ENCODE measurements around the gene LZTS3.
"Not testable (repeated sequence)": the region's sequence is repeated elsewhere in the genome, so short reads cannot be mapped to it uniquely, and the experiment has no call there.

Gene LZTS3

DNA sequence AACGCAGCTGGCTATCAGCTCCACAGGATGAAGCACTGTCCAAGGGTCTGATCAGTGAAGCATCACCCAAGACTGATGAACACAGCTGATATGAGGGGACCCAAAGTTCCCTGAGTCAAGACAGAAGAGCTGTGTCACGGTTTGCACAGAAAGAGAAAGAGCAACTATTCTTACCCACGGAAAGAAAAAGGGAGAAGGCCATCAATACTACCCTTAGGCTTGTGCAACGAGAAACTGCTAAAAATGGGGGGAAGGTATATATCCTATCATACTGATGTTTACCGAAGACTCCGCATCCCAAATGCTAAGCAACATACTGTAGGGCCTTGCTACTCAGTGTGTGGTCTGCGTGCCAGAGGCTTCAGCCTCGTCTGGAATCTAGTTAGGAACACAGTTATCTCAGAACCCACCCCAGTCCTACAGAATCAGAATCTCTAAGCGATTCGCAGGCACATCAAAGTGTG lies 14.3 kb downstream of the LZTS3 start:
- peak; percentile 28 for DNase-seq
- in situ Hi-C loops (cut with HindIII; ENCODE audit: low pct_ligation_motif_present, low pct_unique_long_range_greater_than_20kb, low sequenced_read_pairs): no loop called here

DNA sequence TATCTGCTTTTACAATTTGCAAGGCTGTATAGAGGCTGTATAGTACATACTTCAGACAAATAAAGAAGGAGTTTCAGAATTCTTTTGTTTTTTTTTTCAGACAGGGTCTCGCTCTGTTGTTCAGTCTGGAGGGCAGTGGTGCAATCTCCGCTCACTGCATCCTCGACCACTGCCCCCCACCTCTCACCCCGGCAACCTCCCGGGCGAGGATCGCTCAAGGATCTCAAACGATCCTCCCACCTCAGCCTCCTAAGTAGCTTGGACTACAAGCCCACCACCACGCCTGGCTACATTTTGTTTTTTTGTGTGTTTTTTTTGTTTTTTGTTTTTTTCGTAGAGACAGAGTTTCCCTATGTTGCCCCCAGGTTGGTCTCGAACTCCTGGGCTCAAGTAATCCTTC lies 15.5 kb downstream of the LZTS3 start:
- no peak for DNase-seq
- in situ Hi-C loops (cut with HindIII; ENCODE audit: low pct_ligation_motif_present, low pct_unique_long_range_greater_than_20kb, low sequenced_read_pairs): no loop called here

DNA sequence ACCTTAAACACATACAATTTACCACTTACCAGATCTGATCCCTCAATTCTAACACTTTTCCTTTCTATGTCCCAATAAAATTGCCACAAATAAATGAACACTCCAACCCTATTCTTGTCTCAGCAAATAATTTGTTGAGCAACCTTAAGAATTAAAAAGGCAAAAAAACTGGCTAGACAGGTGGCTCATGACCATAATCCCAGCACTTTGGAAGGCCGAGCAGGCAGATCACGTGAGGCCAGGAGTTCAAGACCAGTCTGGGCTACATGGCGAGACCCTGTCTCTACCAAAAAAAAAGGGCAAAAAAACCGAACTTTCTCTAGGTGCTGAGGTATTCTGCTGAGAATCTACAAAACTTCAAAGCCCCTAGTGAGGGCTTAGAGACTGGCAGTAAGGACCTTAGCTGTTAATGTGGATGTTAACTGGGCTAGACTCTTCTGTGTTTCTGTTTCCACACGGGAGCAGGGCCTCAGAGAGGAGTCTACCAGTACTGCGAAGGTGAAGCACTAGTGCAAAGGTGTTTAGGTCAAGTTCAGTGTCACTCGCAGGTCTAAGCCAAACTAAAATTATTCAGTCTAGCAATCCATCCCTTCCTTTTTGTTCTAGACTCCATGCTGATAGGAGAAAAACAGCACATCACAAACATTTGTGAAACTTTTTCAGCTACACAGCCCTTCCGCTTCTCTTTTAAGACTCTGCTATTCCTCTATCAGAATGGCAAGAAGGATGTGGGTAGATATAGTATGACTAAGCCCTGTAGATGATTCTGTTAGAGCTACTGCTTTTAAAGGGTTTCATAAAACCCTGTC lies 16.3 kb downstream of the LZTS3 start:
- DNase-seq: no peak
- in situ Hi-C loops (cut with HindIII; ENCODE audit: low pct_ligation_motif_present, low pct_unique_long_range_greater_than_20kb, low sequenced_read_pairs): no loop called here

DNA sequence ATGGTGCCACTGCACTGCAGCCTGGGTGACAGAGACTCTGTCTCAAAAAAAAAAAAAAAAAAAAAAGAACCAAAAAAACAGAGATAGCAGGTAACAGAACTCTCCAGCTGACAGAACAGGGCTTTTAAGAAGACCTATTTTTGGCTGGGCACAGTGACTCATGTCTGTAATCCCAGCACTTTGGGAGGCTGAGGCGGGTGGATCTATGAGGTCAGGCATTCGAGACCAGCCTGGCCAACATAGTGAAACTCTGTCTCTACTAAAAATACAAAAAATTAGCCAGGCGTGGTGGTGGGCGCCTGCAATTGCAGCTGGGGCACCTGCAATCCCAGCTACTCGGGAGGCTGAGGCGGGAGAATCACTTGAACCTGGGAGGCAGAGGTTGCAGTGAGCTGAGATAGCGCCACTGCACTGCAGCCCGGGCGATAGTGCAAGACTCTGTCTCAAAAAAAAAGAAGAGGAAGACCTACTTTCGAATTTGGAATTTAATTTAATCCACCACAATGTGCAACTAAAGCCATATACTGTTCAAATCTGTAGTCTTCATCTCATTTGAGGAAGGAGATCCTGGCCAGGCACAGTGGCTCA lies 21.2 kb downstream of the LZTS3 start:
- in situ Hi-C loops (cut with HindIII; ENCODE audit: low pct_ligation_motif_present, low pct_unique_long_range_greater_than_20kb, low sequenced_read_pairs); DNase-seq: not testable (repeated sequence)

DNA sequence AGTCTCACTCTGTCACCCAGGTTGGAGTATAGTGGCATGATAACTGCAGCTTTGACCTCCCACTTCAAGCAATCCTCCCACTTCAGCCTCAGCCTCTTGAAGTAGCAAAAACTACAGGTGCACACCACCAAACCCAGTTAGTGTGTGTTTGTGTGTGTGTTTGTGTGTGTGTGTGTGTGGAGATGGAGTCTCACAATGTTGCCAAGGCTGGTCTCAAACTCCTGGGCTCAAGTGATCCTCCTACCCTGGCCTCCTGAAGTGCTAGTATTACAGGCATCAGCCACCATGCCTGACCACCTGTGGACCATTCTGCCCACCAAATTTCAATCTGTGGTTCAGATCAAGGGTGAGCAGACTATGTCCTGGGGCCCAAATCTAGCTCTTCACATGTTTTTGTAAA lies 22.4 kb downstream of the LZTS3 start:
- DNase-seq: no peak
- in situ Hi-C loops (cut with HindIII; ENCODE audit: low pct_ligation_motif_present, low pct_unique_long_range_greater_than_20kb, low sequenced_read_pairs): no loop called here

DNA sequence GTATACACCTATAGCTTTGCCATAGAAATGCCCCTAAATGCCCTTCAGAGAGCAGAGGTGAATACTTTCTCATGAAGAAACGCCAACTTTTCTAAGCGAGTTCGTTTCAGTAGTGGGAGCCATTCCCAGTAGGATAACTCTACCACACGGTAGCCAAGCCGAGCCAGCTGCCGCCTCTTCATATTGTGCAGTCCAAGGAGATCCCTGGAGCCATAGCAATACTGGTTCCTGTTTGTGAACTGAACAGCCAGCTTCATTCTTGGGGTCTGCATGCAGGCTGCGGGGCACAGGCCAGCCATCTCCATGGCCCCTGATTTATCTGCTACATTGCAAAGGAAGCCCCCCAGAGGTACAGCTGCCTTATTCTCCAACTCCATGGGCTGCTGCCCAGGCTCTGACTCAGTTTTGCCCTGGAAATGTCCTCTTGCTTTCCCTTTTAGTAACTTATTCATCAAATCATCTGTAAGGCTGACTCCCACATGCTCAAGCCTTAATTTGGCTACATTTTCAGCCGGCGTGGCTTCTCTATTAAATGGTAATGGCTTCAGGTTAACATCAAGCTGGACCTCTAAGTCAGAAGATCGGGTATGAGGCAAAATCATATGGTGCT lies 26.5 kb downstream of the LZTS3 start:
- peak; percentile 16 for DNase-seq
- in situ Hi-C loops (cut with HindIII; ENCODE audit: low pct_ligation_motif_present, low pct_unique_long_range_greater_than_20kb, low sequenced_read_pairs): no loop called here

DNA sequence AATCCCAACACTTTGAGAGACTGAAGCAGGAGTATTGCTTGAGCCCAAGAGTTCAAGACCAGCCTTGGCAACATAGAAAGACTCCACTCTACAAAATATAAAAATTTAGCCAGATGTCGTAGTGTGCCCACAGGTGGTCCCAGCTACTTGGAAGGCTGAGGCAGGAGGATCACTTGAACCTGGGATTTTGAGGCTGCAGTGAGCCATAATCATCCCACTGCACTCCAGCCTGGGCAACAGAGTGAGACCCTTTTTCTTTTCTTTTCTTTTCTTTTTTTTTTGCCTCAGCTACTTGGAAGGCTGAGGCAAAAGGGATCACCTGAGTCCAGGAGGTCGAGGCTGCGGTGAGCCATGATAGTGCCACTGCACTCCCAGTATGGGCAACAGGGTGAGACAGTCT lies 31.6 kb downstream of the LZTS3 start:
- in situ Hi-C loops (cut with HindIII; ENCODE audit: low pct_ligation_motif_present, low pct_unique_long_range_greater_than_20kb, low sequenced_read_pairs): no loop called here
- DNase-seq: no peak

DNA sequence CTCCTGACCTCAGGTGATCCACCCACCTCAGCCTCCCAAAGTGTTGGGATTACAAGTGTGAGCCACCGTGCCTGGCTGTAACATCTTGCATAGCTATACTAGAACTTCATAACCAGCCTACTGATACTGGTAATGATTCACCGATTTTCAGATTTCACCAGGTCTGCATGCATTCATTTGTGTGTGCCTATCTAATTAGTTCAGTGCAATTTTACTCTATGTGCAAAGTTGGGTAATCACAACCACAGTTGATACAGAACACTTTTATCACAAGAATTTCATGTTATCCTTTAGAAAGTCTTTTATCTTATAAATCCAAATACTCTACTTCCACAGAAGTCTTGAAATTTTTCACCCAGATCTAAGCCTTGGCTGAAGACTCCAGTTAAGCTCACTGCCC lies 35.9 kb downstream of the LZTS3 start:
- in situ Hi-C loops (cut with HindIII; ENCODE audit: low pct_ligation_motif_present, low pct_unique_long_range_greater_than_20kb, low sequenced_read_pairs): no loop called here
- no peak for DNase-seq

DNA sequence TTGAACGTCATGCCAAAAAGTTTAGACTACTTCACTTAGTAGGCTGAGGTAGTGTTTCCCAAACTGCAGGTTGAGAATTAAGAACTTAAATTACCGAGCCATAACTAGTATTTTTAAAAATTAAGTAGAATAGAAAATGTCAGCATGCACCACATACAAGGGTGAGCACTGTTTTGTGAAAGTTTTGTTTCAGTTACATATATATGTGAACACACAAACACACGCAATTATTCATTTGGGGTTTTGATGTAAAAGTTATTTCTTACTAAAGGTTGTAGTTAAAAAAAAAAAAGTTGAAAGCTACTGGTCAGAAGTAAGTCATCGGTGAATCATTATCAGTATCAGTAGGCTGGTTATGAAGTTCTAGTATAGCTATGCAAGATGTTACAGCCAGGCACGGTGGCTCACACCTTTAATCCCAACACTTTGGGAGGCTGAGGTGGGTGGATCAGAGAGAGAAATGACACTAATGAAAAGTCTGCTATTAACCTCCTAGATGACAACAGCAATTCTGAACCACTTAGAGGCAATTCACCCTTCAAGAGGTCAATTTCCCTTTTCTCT lies 37.8 kb downstream of the LZTS3 start:
- in situ Hi-C loops (cut with HindIII; ENCODE audit: low pct_ligation_motif_present, low pct_unique_long_range_greater_than_20kb, low sequenced_read_pairs): no loop called here
- DNase-seq: no peak

DNA sequence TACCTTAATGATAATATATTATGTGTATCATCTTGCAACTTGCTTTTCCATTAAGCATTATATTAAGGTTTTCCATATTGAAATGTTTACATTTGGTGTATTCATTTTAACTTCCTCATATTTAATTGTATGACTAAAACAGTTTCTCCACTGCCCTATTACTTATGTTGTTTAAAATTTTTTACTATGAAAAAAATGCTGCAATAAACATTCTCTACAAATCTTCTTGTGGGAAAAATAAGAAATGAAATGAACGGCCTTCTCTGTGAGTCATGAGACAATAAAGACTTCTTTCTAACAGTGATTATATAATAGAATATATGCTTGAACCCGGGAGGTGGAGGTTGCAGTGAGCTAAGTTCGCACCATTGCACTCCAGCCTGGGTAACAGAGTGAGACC lies 39.2 kb downstream of the LZTS3 start:
- DNase-seq: no peak
- in situ Hi-C loops (cut with HindIII; ENCODE audit: low pct_ligation_motif_present, low pct_unique_long_range_greater_than_20kb, low sequenced_read_pairs): no loop called here

DNA sequence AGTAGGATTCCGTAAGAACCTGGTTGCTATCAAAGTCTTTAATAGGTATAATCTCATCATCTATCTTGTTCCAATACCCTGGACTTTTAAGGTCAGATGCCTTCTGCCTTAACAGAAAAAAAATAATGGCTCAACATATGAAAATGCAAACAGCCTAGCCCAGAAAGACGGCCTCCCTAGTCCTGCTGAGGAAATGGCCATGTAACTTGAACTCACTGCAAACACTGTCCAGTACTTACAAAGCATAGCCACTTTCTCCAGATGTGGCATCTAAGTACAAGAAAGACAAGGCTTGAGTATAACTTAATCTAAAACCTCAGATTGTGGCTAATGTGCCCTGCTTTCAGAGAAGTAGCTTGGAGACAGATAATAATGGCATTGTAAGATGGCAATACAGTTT lies 40.2 kb downstream of the LZTS3 start:
- in situ Hi-C loops (cut with HindIII; ENCODE audit: low pct_ligation_motif_present, low pct_unique_long_range_greater_than_20kb, low sequenced_read_pairs): no loop called here
- no peak for DNase-seq

DNA sequence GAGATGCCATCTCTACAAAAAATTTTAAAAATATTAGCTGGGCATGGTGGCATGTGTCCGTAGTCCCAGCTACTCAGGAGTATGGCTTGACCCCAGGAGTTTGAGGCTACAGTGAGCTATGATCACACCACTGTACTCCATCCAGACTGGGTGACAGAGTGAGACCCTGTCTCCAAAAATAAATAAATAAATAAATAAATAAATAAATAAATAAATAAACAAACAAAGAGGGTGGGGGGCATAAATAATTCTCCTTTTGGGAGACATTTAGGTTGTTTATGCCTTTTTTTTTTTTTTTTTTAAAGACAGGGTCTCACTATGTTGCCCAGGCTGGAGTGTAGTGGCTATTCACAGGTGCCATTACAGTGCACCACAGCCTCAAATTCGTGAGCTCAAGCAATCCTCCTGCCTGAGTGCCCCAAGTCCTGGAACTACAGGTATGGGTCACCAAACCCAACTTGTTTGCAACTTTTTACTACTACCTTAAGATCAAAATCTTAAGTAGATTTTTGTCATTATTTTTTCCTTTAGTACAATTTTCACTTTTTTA lies 43.2 kb downstream of the LZTS3 start:
- in situ Hi-C loops (cut with HindIII; ENCODE audit: low pct_ligation_motif_present, low pct_unique_long_range_greater_than_20kb, low sequenced_read_pairs): no loop called here
- DNase-seq: no peak

DNA sequence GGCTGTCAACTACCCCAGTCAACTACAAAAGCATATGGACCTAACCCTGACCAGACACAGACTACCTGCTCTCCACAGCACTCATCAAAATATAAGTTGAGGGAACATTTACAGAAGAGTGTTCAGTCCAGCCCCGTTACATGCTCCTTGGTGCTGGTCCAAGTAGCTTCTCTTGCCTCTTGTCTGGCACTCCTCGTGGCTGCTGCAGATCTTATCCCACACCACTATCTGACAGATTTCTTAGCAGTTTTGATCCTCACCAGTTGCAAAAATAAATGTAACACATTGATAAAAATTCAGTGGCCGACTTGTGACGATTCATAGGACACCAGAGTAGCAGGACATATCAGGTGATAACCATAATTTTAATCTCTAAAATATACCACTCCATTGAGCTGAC lies 44.3 kb downstream of the LZTS3 start:
- in situ Hi-C loops (cut with HindIII; ENCODE audit: low pct_ligation_motif_present, low pct_unique_long_range_greater_than_20kb, low sequenced_read_pairs): no loop called here
- DNase-seq: no peak

DNA sequence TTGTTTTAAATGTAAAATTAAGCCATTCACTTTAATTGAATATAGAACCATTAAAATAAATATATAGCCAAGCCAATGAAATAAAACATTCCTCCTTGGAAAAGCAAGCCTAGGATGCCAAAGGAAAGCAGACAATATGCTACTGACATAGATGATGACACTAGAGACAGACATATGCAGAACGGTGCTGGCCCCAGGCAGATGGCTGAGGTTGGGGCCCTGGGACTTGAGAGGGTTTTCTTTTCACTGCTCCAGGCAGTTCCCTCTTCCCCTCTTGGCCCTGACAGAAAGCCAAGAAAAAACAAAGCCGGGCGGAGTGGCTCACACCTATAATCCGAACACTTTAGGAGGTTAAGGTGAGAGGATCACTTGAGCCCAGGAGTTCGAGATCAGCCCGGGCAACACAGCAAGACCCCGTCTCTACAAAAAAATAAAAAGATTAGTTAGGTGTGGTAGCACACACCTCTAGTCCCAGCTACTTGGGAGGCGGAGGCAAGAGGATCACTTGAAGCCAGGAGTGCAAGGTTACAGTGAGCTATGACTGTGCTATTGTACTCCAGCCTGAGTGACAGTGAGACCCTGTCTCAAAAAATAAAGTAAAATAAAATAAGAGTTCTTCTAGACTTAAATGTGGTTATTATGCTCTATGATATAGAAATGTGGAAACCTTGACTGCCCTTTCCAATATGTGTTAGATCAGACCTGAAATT lies 44.9 kb downstream of the LZTS3 start:
- in situ Hi-C loops (cut with HindIII; ENCODE audit: low pct_ligation_motif_present, low pct_unique_long_range_greater_than_20kb, low sequenced_read_pairs): no loop called here
- DNase-seq: no peak

DNA sequence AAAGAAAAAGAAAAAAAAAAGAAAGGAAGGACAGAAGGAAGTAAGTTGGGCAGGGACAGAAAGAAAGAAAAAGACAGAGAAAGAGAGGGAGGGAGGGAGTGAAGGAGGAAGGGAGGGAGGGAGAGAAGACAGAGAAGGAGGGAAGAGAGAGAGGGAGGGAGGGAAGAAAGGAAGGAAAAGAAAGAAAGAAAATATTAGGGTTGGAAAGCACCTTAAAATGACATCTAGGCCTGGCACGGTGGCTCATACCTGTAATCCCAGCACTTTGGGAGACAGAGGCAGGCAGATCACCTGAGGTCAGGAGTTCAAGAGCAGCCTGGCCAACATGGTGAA lies 46.9 kb downstream of the LZTS3 start:
- in situ Hi-C loops (cut with HindIII; ENCODE audit: low pct_ligation_motif_present, low pct_unique_long_range_greater_than_20kb, low sequenced_read_pairs): no loop called here
- no peak for DNase-seq

DNA sequence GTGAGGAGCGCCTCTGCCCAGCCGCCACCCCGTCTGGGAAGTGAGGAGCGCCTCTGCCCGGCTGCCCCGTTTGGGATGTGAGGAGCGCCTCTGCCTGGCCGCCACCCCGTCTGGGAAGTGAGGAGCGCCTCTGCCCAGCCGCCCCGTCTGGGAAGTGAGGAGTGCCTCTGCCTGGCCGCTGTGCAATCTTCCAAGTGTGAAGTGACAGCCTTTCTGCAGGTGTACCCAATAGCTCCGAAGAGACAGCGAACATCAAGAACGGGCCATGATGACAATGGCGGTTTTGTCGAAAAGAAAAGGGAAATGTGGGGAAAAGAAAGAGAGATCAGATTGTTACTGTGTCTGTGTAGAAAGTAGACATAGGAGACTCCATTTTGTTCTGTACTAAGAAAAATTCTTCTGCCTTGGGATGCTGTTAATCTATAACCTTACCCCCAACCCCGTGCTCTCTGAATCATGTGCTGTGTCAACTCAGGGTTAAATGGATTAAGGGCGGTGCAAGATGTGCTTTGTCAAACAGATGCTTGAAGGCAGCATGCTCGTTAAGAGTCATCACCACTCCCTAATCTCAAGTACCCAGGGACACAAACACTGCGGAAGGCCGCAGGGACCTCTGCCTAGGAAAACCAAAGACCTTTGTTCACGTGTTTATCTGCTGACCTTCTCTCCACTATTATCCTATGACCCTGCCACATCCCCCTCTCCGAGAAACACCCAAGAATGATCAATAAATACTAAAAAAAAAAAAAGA lies 47.4 kb downstream of the LZTS3 start:
- DNase-seq; in situ Hi-C loops (cut with HindIII; ENCODE audit: low pct_ligation_motif_present, low pct_unique_long_range_greater_than_20kb, low sequenced_read_pairs): not testable (repeated sequence)

DNA sequence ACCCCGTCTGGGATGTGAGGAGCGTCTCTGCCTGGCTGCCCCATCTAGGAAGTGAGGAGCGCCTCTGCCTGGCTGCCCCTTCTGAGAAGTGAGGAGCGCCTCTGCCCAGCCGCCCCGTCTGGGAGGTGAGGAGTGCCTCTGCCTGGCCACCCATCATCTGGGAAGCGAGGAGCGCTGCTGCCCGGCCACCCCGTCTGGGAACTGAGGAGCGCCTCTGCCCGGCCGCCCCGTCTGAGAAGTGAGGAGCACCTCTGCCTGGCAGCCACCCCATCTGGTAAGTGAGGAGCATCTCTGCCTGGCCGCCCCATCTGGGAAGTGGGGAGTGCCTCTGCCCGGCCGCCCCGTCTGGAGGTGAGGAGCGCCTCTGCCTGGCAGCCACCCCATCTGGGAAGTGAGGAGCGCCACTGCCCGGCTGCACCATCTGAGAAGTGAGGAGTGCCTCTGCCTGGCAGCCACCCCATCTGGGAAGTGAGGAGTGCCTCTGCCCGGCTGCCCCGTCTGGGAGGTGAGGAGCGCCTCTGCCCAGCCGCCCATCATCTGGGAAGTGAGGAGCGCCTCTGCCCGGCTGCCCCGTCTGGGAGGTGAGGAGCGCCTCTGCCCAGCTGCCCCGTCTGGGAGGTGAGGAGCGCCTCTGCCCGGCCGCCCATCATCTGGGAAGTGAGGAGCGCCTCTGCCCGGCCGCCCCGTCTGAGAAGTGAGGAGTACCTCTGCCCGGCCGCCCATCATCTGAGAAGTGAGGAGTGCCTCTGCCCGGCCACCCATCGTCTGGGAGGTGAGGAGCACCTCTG lies 48.4 kb downstream of the LZTS3 start:
- DNase-seq; in situ Hi-C loops (cut with HindIII; ENCODE audit: low pct_ligation_motif_present, low pct_unique_long_range_greater_than_20kb, low sequenced_read_pairs): not testable (repeated sequence)
